Lower leg skin (tissue), 4 donors: Measurements from ENCODE around the gene VRK2. TPM values are rescaled to one million over a fixed set of nuclear protein-coding genes. Genes with fewer than 3 reads are reported as not detected.

Experiments
- DNase-seq, 2 donors: peaks; one replicate each; pipeline ENCODE4 v3.0.0-alpha.2; 2019; ENCODE audit warnings: low spot score in 2 of 2
- H3K4me3 ChIP-seq: fragments of 200-600 bp; sonication (generic); 2 replicates; pipeline ENCODE4 v1.5.1; 2017; ENCODE audit warnings: mild to moderate bottlenecking, low read depth; ENCODE audit not compliant: poor library complexity, severe bottlenecking
- CTCF ChIP-seq, 3 donors: fragments of 450-650 bp; IDR thresholded peaks; one replicate each; pipeline ENCODE4 v1.5.1; 2016; ENCODE audit warnings: antibody characterized with exemption in 3 of 3, mild to moderate bottlenecking in 3 of 3, moderate library complexity in 2 of 3
- POLR2A ChIP-seq, 2 donors: fragments of 450-650 bp; IDR thresholded peaks; one replicate each; pipeline ENCODE4 v1.6.1; 2016 to 2017; ENCODE audit warnings: antibody characterized with exemption in 2 of 2, mild to moderate bottlenecking in 1 of 2, moderate library complexity in 1 of 2
- WGBS, 2 donors: methylation state at CpG; one replicate each; pipeline ENCODE4 v1.1.5; 2018; 5-methylcytosine and 5-hydroxymethylcytosine counted together
- intact Hi-C: fragments of 100-400 bp; cut with DNase I; formaldehyde crosslinking; loops from one replicate; pipeline ENCODE4 v1.15.0; 2023; ENCODE audit warnings: low total_unique reads
- total RNA-seq, 4 donors: library from RNA; depleted of rRNA; stranded (reverse); fragments of >200 nt; gene quantifications; one replicate each; pipeline ENCODE4 v1.1.0, GENCODE V29; 2016

The VRK2 gene
- total RNA-seq, 4 donors from 2014 or later, result 10.7 to 18.3 (median 13.8) TPM

GRCh38 chr2:58056192-58056916 lies 9.7 kb downstream of the VRK2 start:
- no peak overlapping the region for H3K4me3 ChIP-seq
- no peak for DNase-seq
- TF ChIP-seq CTCF (IDR thresholded peaks at IDR 0.05), result no peak
- TF ChIP-seq POLR2A (IDR thresholded peaks at IDR 0.05), result no peak
- WGBS, 2 donors, result 91 to 93% methylated on average over 9 of the region's 9 CpGs
- intact Hi-C loops, result no loop called here

- no peak for DNase-seq
- TF ChIP-seq CTCF (IDR thresholded peaks at IDR 0.05) (no peak), POLR2A (IDR thresholded peaks at IDR 0.05) (no peak)
- H3K4me3 ChIP-seq, result no peak overlapping the region
- 77 to 82% methylated on average over 6 of the region's 6 CpGs for WGBS, 2 donors
- intact Hi-C loops, result no loop called here
These were observed 11.3 kb downstream of the VRK2 start for GRCh38 chr2:58057707-58058530.

GRCh38 chr2:58063641-58064040 lies 17.0 kb downstream of the VRK2 start:
- no peak overlapping the region for H3K4me3 ChIP-seq
- intact Hi-C loops, result no loop called here
- TF ChIP-seq POLR2A (IDR thresholded peaks at IDR 0.05) (no peak), CTCF (IDR thresholded peaks at IDR 0.05) (no peak)
- DNase-seq, result no peak
- 50 to 65% methylated on average over 2 of the region's 2 CpGs for WGBS, 2 donors

GRCh38 chr2:58064086-58064485 lies 17.5 kb downstream of the VRK2 start:
- intact Hi-C loops, result no loop called here
- DNase-seq, result no peak
- H3K4me3 ChIP-seq, result no peak overlapping the region
- WGBS, 2 donors, result 78 to 89% methylated on average over 2 of the region's 2 CpGs
- TF ChIP-seq CTCF (IDR thresholded peaks at IDR 0.05), result no peak
- TF ChIP-seq POLR2A (IDR thresholded peaks at IDR 0.05), result no peak

GRCh38 chr2:58065248-58065647 lies 18.6 kb downstream of the VRK2 start:
- intact Hi-C loops, result no loop called here
- TF ChIP-seq CTCF (IDR thresholded peaks at IDR 0.05) (no peak), POLR2A (IDR thresholded peaks at IDR 0.05) (no peak)
- no peak overlapping the region for H3K4me3 ChIP-seq
- DNase-seq, result no peak
- WGBS, 2 donors, result 96 to 100% methylated on average over 1 of the region's 1 CpG
